GM23338 (cell line): Measurements from ENCODE around the gene GFPT2. TPM values are rescaled to one million over a fixed set of nuclear protein-coding genes. Genes with fewer than 3 reads are reported as not detected.

Experiments
- ATAC-seq: fragments of 200-7000 bp; cut with Tn5 transposase; 3 replicates; pipeline ENCODE4 v1.9.1; 2020
- DNase-seq: peaks from one replicate; pipeline ENCODE4 v3.0.0-alpha.2; 2015; ENCODE audit warnings: low spot score
- H2AFZ ChIP-seq: fragments of 200-600 bp; sonication (generic); 2 replicates; pipeline ENCODE4 v1.8.0; 2016; ENCODE audit warnings: antibody characterized with exemption, mild to moderate bottlenecking, moderate library complexity
- H3F3A ChIP-seq: fragments of 200-600 bp; sonication (generic); replicated peaks from 2 replicates; pipeline ENCODE4 v1.8.0; 2017; ENCODE audit warnings: antibody characterized with exemption, mixed run types, low read depth
- H3K27ac ChIP-seq: fragments of 200-600 bp; sonication (generic); 2 replicates; pipeline ENCODE4 v1.6.1; 2016; ENCODE audit warnings: low read depth
- H3K27me3 ChIP-seq: fragments of 200-600 bp; sonication (generic); 2 replicates; pipeline ENCODE4 v1.8.0; 2016; ENCODE audit warnings: mild to moderate bottlenecking, mixed run types, moderate library complexity; ENCODE audit not compliant: insufficient read depth
- H3K36me3 ChIP-seq: fragments of 200-600 bp; sonication (generic); 2 replicates; pipeline ENCODE4 v1.8.0; 2016; ENCODE audit warnings: mild to moderate bottlenecking; ENCODE audit not compliant: insufficient read depth
- H3K4me1 ChIP-seq: fragments of 200-600 bp; sonication (generic); 2 replicates; pipeline ENCODE4 v1.8.0; 2016; ENCODE audit warnings: mild to moderate bottlenecking, moderate library complexity; ENCODE audit not compliant: insufficient read depth
- H3K4me2 ChIP-seq: fragments of 200-600 bp; sonication (generic); 2 replicates; pipeline ENCODE4 v1.7.1; 2017; ENCODE audit warnings: mixed run types
- H3K4me3 ChIP-seq: fragments of 200-600 bp; sonication (generic); 2 replicates; pipeline ENCODE4 v1.6.1; 2016; ENCODE audit warnings: mixed run types
- H3K79me2 ChIP-seq: fragments of 200-600 bp; sonication (generic); replicated peaks from 2 replicates; pipeline ENCODE4 v1.8.0; 2017; ENCODE audit warnings: mild to moderate bottlenecking; ENCODE audit not compliant: insufficient read depth
- H3K9me2 ChIP-seq: fragments of 200-600 bp; sonication (generic); 2 replicates; pipeline ENCODE4 v1.8.0; 2017; ENCODE audit not compliant: insufficient read depth
- H4K20me1 ChIP-seq: fragments of 200-600 bp; sonication (generic); replicated peaks from 2 replicates; pipeline ENCODE4 v1.8.0; 2017; ENCODE audit warnings: mild to moderate bottlenecking; ENCODE audit not compliant: insufficient read depth
- H3K27ac Mint-ChIP-seq: 2 replicates; pipeline ENCODE4 v1.8.0; 2020; ENCODE audit warnings: inconsistent platforms, mild to moderate bottlenecking, moderate library complexity, mixed read lengths
- H3K27me3 Mint-ChIP-seq: 3 replicates; pipeline ENCODE4 v1.8.0; 2022; ENCODE audit warnings: low read depth, mild to moderate bottlenecking, moderate library complexity, mixed read lengths, inconsistent platforms; ENCODE audit not compliant: insufficient read depth, poor library complexity
- H3K36me3 Mint-ChIP-seq: 3 replicates; pipeline ENCODE4 v1.8.0; 2021; ENCODE audit warnings: low read depth, mild to moderate bottlenecking, inconsistent platforms, moderate library complexity, mixed read lengths
- H3K4me1 Mint-ChIP-seq: 3 replicates; pipeline ENCODE4 v1.8.0; 2020; ENCODE audit warnings: mild to moderate bottlenecking, inconsistent platforms, mixed read lengths
- H3K4me3 Mint-ChIP-seq: 3 replicates; pipeline ENCODE4 v1.8.0; 2021; ENCODE audit warnings: moderate library complexity, mild to moderate bottlenecking, inconsistent platforms, mixed read lengths
- H3K9me3 Mint-ChIP-seq: 3 replicates; pipeline ENCODE4 v1.8.0; 2020; ENCODE audit warnings: moderate library complexity, mild to moderate bottlenecking, inconsistent platforms, mixed read lengths
- CTCF ChIP-seq, 2 experiments: fragments of 200-600 bp in 1 of 2; sonication (generic) in 1 of 2; conservative IDR thresholded peaks; 2 replicates each; pipeline versions ENCODE4 v1.5.1 to v1.6.1; 2016 to 2017; ENCODE audit warnings: antibody characterized with exemption in 2 of 2, low read depth in 2 of 2, mild to moderate bottlenecking in 2 of 2, moderate library complexity in 1 of 2
- EZH2 ChIP-seq: fragments of 200-600 bp; sonication (generic); IDR thresholded peaks from one replicate; pipeline ENCODE4 v1.8.0; 2017; ENCODE audit warnings: antibody characterized with exemption, mild to moderate bottlenecking, low read depth; ENCODE audit not compliant: unreplicated experiment
- ZNF462 ChIP-seq: fragments of 250-450 bp; sonication (Bioruptor Pico); IDR thresholded peaks from 2 replicates; pipeline ENCODE4 v1.5.0; 2020; ENCODE audit warnings: mild to moderate bottlenecking, moderate library complexity
- polyA plus RNA-seq: library from polyadenylated mRNA; unstranded; fragments of >200 nt; fragmentation: Nextera tagmentation; extraction: Ambion mirVana; gene quantifications from 2 replicates; pipeline ENCODE4 v1.2.1, GENCODE V29; 2016
- total RNA-seq: library from RNA; depleted of rRNA; stranded (reverse); fragments of >200 nt; shearing (Covaris generic); gene quantifications from 2 replicates; pipeline ENCODE4 v1.2.3, GENCODE V29; 2014

GFPT2 gene
- total and polyA plus RNA-seq, 2 experiments from 2014 or later, result 82.6 to 120 TPM

- peak overlapping the region; percentile 71 for H3K4me3 Mint-ChIP-seq
- no peaks in the 10 kb centered on the region for H3K36me3 ChIP-seq
- H3K4me1 Mint-ChIP-seq, result peaks cover 32% of the 10 kb centered on the region
- no peaks in the 10 kb centered on the region for H3F3A ChIP-seq
- peaks cover 38% of the 10 kb centered on the region for H3K4me1 ChIP-seq
- H3K4me3 ChIP-seq, result peak overlapping the region; percentile 89
- H4K20me1 ChIP-seq, result peaks cover 29% of the 10 kb centered on the region
- H3K79me2 ChIP-seq, result peaks cover 41% of the 10 kb centered on the region
- H3K36me3 Mint-ChIP-seq, result peaks cover 29% of the 10 kb centered on the region
- H3K27ac Mint-ChIP-seq, result no peak overlapping the region
- DNase-seq, result no peak
- H3K27ac ChIP-seq, result no peak overlapping the region
- H3K9me3 Mint-ChIP-seq, result peaks cover 8% of the 10 kb centered on the region; the same call in 1 of the 3 replicates
- peak overlapping the region; percentile 86; the same call in 1 of the 2 replicates for H2AFZ ChIP-seq
- H3K27me3 ChIP-seq, result peaks cover 26% of the 10 kb centered on the region
- peak; percentile 3; the same call in 2 of the 3 replicates for ATAC-seq
- no peaks in the 10 kb centered on the region for H3K9me2 ChIP-seq
- TF ChIP-seq CTCF (conservative IDR thresholded peaks at IDR 0.05; ENCODE audit: low read depth in 2 of 2) (no peak), ZNF462 (CRISPR knock-in tag) (no peak), EZH2 (peak; percentile 57)
- H3K27me3 Mint-ChIP-seq, result peaks cover 24% of the 10 kb centered on the region
- peak overlapping the region; percentile 95 for H3K4me2 ChIP-seq
These were observed 880 bp upstream of the GFPT2 start for GRCh38 chr5:180353980-180354452.
